HCT116 (cell line): ENCODE data around the gene CNTN4. TPM values are rescaled to one million over a fixed set of nuclear protein-coding genes. Genes with fewer than 3 reads are reported as not detected.

Source experiments
- ATAC-seq: fragments of 200-7000 bp; cut with Tn5 transposase; 2 replicates; pipeline ENCODE4 v1.9.1; 2020; ENCODE audit warnings: mild to moderate bottlenecking, moderate library complexity
- BruUV-seq: library from RNA; stranded (reverse); fragments of 400-500 nt; replicated peaks from 2 replicates; lab custom pipeline; 2021; lab: Mats Ljungman, UMichigan
- CTCF ChIA-PET: fragments of 300-600 bp; sonication (Branson Sonifier 250); formaldehyde crosslinking; loops from one replicate; lab custom pipeline; 2021; ENCODE audit warnings: antibody characterized with exemption; lab: Charles Lee
- POLR2A ChIA-PET: fragments of 300-600, 350-600 bp; sonication (Branson Sonifier 250); formaldehyde crosslinking; loops from one replicate; lab custom pipeline; 2021; ENCODE audit warnings: antibody characterized with exemption; lab: Charles Lee
- RAD21 ChIA-PET, 2 experiments: fragments of 300-600 bp; sonication (Branson Sonifier 250); formaldehyde crosslinking; loops; one replicate each; lab custom pipeline; 2023; ENCODE audit warnings: low total read pairs in 2 of 2; ENCODE audit not compliant: uncharacterized antibody in 2 of 2, unreplicated experiment in 2 of 2, low non-redundant PET in 1 of 2; lab: Charles Lee
- DNase-seq: peaks from one replicate; pipeline ENCODE4 v3.0.0-alpha.2; 2010; ENCODE audit warnings: low read depth, low spot score
- H2AFZ ChIP-seq: fragments of 200-600 bp; shearing (Covaris generic), sonication (generic); 2 replicates; pipeline ENCODE4 v1.6.1; 2017; ENCODE audit warnings: low read depth, mixed run types, mixed read lengths, antibody characterized with exemption, low read length; ENCODE audit not compliant: poor library complexity, severe bottlenecking
- H3K27ac ChIP-seq: 2 replicates; pipeline ENCODE4 v1.5.1; 2012; ENCODE audit warnings: low read depth, low read length
- H3K27me3 ChIP-seq: fragments of 200-600 bp; sonication (generic); 2 replicates; pipeline ENCODE4 v1.6.1; 2016; ENCODE audit warnings: mixed run types, low read length, mixed read lengths; ENCODE audit not compliant: insufficient read depth
- H3K36me3 ChIP-seq, 2 experiments: fragments of 200-500 bp in 1 of 2; fragments of 200-600 bp in 1 of 2; sonication (Bioruptor generic) in 1 of 2; sonication (generic) in 1 of 2; 2 replicates each; pipeline versions ENCODE4 v1.5.1 to v1.6.1; 2014 to 2016; ENCODE audit warnings: low read length in 2 of 2, inconsistent platforms in 1 of 2, mixed read lengths in 1 of 2, mixed run types in 1 of 2; ENCODE audit not compliant: insufficient read depth in 2 of 2, control insufficient read depth in 1 of 2
- H3K4me1 ChIP-seq, 2 experiments: fragments of 200-600 bp in 1 of 2; sonication (generic) in 1 of 2; 2 replicates each; pipeline versions ENCODE4 v1.5.1 to v1.6.1; 2012 to 2017; ENCODE audit warnings: low read length in 2 of 2, inconsistent platforms in 1 of 2, mild to moderate bottlenecking in 1 of 2, mixed read lengths in 1 of 2, mixed run types in 1 of 2, moderate library complexity in 1 of 2; ENCODE audit not compliant: insufficient read depth in 2 of 2, control insufficient read depth in 1 of 2
- H3K4me2 ChIP-seq: fragments of 200-600 bp; sonication (generic); 2 replicates; pipeline ENCODE4 v1.6.1; 2017; ENCODE audit warnings: mixed run types, low read length, mixed read lengths
- H3K4me3 ChIP-seq, 2 experiments: fragments of 200-600 bp in 1 of 2; sonication (generic) in 1 of 2; replicated peaks in 1 of 2; 2 replicates each; pipeline ENCODE4 v1.5.1; 2011 to 2016; ENCODE audit warnings: low read length in 2 of 2, control low read depth in 1 of 2, low read depth in 1 of 2, mild to moderate bottlenecking in 1 of 2, mixed read lengths in 1 of 2, mixed run types in 1 of 2
- H3K79me2 ChIP-seq: fragments of 200-600 bp; sonication (generic); 2 replicates; pipeline ENCODE4 v1.6.1; 2017; ENCODE audit warnings: mild to moderate bottlenecking, mixed run types, low read length, moderate library complexity, mixed read lengths; ENCODE audit not compliant: insufficient read depth
- H3K9ac ChIP-seq: fragments of 200-600 bp; sonication (generic); 2 replicates; pipeline ENCODE4 v1.6.1; 2016; ENCODE audit warnings: low read length, mixed read lengths
- H3K9me2 ChIP-seq: fragments of 200-600 bp; sonication (generic), shearing (Covaris generic); 2 replicates; pipeline ENCODE4 v1.6.1; 2017; ENCODE audit warnings: mixed run types, mild to moderate bottlenecking, moderate library complexity; ENCODE audit not compliant: insufficient read depth
- H3K9me3 ChIP-seq, 2 experiments: fragments of 200-500 bp in 1 of 2; fragments of 200-600 bp in 1 of 2; sonication (Bioruptor generic) in 1 of 2; sonication (generic) in 1 of 2; 2 replicates each; pipeline ENCODE4 v1.6.1; 2014 to 2017; ENCODE audit warnings: low read length in 2 of 2, mixed read lengths in 2 of 2, inconsistent platforms in 1 of 2, low read depth in 1 of 2, mild to moderate bottlenecking in 1 of 2, mixed run types in 1 of 2, moderate library complexity in 1 of 2; ENCODE audit not compliant: control insufficient read depth in 1 of 2, insufficient read depth in 1 of 2
- H4K20me1 ChIP-seq: fragments of 200-600 bp; sonication (generic), shearing (Covaris generic); 2 replicates; pipeline ENCODE4 v1.6.1; 2017; ENCODE audit warnings: mixed run types, mild to moderate bottlenecking, moderate library complexity; ENCODE audit not compliant: insufficient read depth
- CBX3 ChIP-seq: IDR thresholded peaks from 2 replicates; pipeline ENCODE4 v1.6.1; 2012; ENCODE audit warnings: low read depth
- CEBPB ChIP-seq: IDR thresholded peaks from 2 replicates; pipeline ENCODE4 v1.6.1; 2012; ENCODE audit warnings: low read depth
- EGR1 ChIP-seq: IDR thresholded peaks from 2 replicates; pipeline ENCODE4 v1.6.1; 2012; ENCODE audit warnings: low read depth
- ELF1 ChIP-seq: IDR thresholded peaks from 2 replicates; pipeline ENCODE4 v1.6.1; 2012; ENCODE audit warnings: low read depth, borderline replicate concordance
- EZH2 ChIP-seq: fragments of 200-600 bp; sonication (generic); IDR thresholded peaks from 2 replicates; pipeline ENCODE4 v1.6.1; 2017; ENCODE audit warnings: antibody characterized with exemption, mixed run types
- FOSL1 ChIP-seq: IDR thresholded peaks from 2 replicates; pipeline ENCODE4 v1.6.1; 2012; ENCODE audit warnings: low read depth
- JUND ChIP-seq: IDR thresholded peaks from 2 replicates; pipeline ENCODE4 v1.6.1; 2012
- POLR2AphosphoS5 ChIP-seq: IDR thresholded peaks from 2 replicates; pipeline ENCODE4 v1.6.1; 2011; ENCODE audit warnings: mild to moderate bottlenecking, low read depth, low read length, moderate library complexity
- RAD21 ChIP-seq: IDR thresholded peaks from 2 replicates; pipeline ENCODE4 v1.6.1; 2012; ENCODE audit warnings: low read depth, mild to moderate bottlenecking
- SP1 ChIP-seq: IDR thresholded peaks from 2 replicates; pipeline ENCODE4 v1.6.1; 2012; ENCODE audit warnings: low read depth
- SRF ChIP-seq: IDR thresholded peaks from 2 replicates; pipeline ENCODE4 v1.6.1; 2012; ENCODE audit warnings: low read depth
- intact Hi-C: fragments of 100-400 bp; cut with micrococcal nuclease; formaldehyde crosslinking; loops from 2 replicates; pipeline ENCODE4 v1.10.0; 2022
- total RNA-seq: library from RNA; stranded (reverse); gene quantifications from one replicate; pipeline ENCODE4 v1.2.1, GENCODE V29; 2021; ENCODE audit not compliant: unreplicated experiment
- TF ChIP-seq, protein P1 (sequence below): IDR thresholded peaks from 2 replicates; pipeline ENCODE4 v1.6.1; 2012; ENCODE audit warnings: low read depth
- TF ChIP-seq, protein P2 (sequence below): IDR thresholded peaks from 2 replicates; pipeline ENCODE4 v1.6.1; 2012
- TF ChIP-seq, protein P3 (sequence below): IDR thresholded peaks from 2 replicates; pipeline ENCODE4 v1.6.1; 2011; ENCODE audit warnings: mild to moderate bottlenecking, low read length, moderate library complexity; ENCODE audit not compliant: insufficient replicate concordance; ENCODE audit errors: extremely low read depth

Gene CNTN4
- total RNA-seq, 1 experiment from 2014 or later = not detected

DNA sequence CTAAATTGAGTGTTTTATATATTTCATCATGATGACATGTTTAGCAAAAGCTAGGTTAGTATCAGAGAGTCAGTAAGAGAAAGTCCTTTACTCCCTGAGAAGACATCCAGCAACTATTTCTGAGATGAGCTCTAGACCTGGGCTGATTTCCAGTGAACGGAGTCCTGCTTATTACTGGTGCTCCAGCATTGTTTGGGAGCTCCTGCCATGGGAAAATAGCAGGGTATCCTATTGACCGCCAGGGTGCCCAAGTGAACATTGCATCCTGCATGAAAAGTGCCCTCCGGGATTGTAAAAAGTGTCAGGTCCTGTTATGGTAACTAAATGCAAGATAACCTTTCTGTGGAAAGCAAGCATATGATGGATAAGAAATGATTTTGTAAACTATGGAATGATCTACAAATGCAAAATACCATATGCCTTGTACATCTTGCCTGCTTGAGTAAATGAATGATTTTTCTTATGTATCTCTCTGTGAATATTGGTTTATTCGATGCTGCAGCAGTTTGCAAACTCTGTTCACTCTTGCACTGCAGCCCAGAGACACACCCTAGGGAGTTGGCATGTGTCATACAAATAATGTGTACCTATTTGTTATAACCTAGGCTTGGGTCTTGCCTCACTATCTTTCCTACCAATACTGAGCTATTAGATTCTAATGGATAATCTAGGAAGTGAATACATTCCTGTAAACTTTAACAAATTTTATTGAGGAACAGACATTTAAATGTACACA lies 914.8 kb downstream of the CNTN4 start (continued):
- TF ChIP-seq, protein P1, sequence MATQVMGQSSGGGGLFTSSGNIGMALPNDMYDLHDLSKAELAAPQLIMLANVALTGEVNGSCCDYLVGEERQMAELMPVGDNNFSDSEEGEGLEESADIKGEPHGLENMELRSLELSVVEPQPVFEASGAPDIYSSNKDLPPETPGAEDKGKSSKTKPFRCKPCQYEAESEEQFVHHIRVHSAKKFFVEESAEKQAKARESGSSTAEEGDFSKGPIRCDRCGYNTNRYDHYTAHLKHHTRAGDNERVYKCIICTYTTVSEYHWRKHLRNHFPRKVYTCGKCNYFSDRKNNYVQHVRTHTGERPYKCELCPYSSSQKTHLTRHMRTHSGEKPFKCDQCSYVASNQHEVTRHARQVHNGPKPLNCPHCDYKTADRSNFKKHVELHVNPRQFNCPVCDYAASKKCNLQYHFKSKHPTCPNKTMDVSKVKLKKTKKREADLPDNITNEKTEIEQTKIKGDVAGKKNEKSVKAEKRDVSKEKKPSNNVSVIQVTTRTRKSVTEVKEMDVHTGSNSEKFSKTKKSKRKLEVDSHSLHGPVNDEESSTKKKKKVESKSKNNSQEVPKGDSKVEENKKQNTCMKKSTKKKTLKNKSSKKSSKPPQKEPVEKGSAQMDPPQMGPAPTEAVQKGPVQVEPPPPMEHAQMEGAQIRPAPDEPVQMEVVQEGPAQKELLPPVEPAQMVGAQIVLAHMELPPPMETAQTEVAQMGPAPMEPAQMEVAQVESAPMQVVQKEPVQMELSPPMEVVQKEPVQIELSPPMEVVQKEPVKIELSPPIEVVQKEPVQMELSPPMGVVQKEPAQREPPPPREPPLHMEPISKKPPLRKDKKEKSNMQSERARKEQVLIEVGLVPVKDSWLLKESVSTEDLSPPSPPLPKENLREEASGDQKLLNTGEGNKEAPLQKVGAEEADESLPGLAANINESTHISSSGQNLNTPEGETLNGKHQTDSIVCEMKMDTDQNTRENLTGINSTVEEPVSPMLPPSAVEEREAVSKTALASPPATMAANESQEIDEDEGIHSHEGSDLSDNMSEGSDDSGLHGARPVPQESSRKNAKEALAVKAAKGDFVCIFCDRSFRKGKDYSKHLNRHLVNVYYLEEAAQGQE = no peak
- TF ChIP-seq FOSL1 = no peak
- TF ChIP-seq SRF = no peak
- TF ChIP-seq SP1 = no peak
- TF ChIP-seq JUND = no peak

DNA sequence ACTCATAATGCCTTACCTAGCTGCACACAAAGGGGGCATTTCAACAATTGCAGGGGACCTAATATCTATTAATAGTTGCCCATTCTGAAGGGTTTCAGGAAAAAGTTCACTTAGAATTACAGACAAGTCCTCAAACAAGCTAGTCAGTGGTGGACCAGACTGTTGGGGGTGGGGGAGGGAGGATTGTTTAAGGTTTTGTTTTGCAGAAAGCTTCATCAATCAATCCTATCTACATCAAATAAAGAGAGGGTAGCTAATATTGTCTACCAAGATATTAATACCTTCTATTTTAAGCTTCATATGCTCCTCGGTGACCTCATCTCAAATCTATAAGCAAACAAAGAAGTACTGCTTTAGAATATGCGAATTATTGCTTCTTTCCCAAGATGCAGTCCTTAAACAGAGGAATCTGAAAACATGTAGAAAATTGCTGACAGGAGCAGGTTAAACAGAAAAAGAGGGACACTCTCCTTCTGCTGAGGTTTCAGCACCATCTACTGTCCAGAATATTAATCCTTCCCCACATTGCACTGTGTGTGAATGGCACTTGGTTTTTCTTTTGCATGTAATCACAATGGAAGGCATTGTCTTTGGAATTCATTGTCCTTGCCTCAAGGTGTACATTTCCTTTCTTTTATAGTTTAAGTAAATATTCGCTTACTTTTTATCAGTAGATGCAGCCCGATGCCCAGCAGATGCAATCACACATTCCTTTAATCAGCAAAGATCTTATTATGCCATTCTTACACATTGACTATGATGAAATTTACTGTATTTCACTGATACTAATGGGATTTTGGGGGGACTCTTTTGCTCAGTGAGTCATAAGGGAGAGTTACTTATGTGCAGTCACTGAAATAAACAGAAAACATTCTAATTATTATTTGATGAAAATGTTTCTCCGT lies 916.8 kb downstream of the CNTN4 start:
- Histone ChIP-seq H3K79me2 (no peaks in the 10 kb centered on the region), H3K4me1 (no peaks in the 10 kb centered on the region), H3K9ac (no peak overlapping the region), H2AFZ (no peak overlapping the region), H3K27ac (no peak overlapping the region), H3K9me3 (no peaks in the 10 kb centered on the region), H4K20me1 (no peaks in the 10 kb centered on the region), H3K4me3 (no peak overlapping the region), H3K4me2 (no peak overlapping the region), H3K27me3 (no peaks in the 10 kb centered on the region), H3K36me3 (no peaks in the 10 kb centered on the region), H3K9me2 (no peaks in the 10 kb centered on the region)
- RAD21 ChIA-PET = no interaction called here
- no TSS peak for BruUV-seq
- CTCF ChIA-PET = no interaction called here
- intact Hi-C loops = no loop called here
- POLR2A ChIA-PET = no interaction called here
- DNase-seq = peak; percentile 8
- ATAC-seq = peak; percentile 71
- TF ChIP-seq ELF1 = no peak
- TF ChIP-seq CEBPB = no peak
- TF ChIP-seq, protein P2, sequence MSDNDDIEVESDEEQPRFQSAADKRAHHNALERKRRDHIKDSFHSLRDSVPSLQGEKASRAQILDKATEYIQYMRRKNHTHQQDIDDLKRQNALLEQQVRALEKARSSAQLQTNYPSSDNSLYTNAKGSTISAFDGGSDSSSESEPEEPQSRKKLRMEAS = no peak
- TF ChIP-seq, protein P1 = no peak
- no peak for TF ChIP-seq POLR2AphosphoS5
- TF ChIP-seq, protein P3, sequence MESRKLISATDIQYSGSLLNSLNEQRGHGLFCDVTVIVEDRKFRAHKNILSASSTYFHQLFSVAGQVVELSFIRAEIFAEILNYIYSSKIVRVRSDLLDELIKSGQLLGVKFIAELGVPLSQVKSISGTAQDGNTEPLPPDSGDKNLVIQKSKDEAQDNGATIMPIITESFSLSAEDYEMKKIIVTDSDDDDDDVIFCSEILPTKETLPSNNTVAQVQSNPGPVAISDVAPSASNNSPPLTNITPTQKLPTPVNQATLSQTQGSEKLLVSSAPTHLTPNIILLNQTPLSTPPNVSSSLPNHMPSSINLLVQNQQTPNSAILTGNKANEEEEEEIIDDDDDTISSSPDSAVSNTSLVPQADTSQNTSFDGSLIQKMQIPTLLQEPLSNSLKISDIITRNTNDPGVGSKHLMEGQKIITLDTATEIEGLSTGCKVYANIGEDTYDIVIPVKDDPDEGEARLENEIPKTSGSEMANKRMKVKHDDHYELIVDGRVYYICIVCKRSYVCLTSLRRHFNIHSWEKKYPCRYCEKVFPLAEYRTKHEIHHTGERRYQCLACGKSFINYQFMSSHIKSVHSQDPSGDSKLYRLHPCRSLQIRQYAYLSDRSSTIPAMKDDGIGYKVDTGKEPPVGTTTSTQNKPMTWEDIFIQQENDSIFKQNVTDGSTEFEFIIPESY = no peak
- TF ChIP-seq CBX3 = no peak
- TF ChIP-seq FOSL1 = no peak
- TF ChIP-seq RAD21 = peak; percentile 62
- TF ChIP-seq EZH2 = no peak
- TF ChIP-seq EGR1 = no peak
